Tibial artery (tissue), 4 donors: Measurements from ENCODE around the gene C1QTNF8.

Experiments
- DNase-seq, 2 donors: peaks; one replicate each; pipeline ENCODE4 v3.0.0-alpha.2; 2019
- H3K27ac ChIP-seq, 2 donors: fragments of 200-600 bp; sonication (generic) in 1 of 2; 1 replicate in 1 of 2; 2 replicates in 1 of 2; pipeline ENCODE4 v1.5.1; 2018 to 2019; ENCODE audit warnings: mild to moderate bottlenecking in 1 of 2
- H3K27me3 ChIP-seq, 2 donors: fragments of 200-600 bp; sonication (generic) in 1 of 2; one replicate each; pipeline versions ENCODE4 v1.5.1 to v1.6.0; 2016 to 2019
- H3K36me3 ChIP-seq, 3 donors: fragments of 200-600 bp; sonication (generic) in 2 of 3; one replicate each; pipeline ENCODE4 v1.5.1; 2016 to 2019; ENCODE audit warnings: mild to moderate bottlenecking in 2 of 3
- H3K4me1 ChIP-seq, 4 donors: fragments of 200-600 bp; sonication (generic) in 2 of 4; 1 replicate in 3 of 4; 2 replicates in 1 of 4; pipeline ENCODE4 v1.5.1; 2016 to 2019
- H3K4me3 ChIP-seq, 2 donors: fragments of 200-600 bp; sonication (generic) in 1 of 2; 1 replicate in 1 of 2; 2 replicates in 1 of 2; pipeline ENCODE4 v1.5.1; 2018 to 2019; ENCODE audit warnings: mild to moderate bottlenecking in 2 of 2
- H3K9me3 ChIP-seq, 3 donors: fragments of 200-600 bp; sonication (generic) in 1 of 3; one replicate each; pipeline ENCODE4 v1.5.1; 2016 to 2019
- CTCF ChIP-seq, 2 experiments: fragments of 200-600 bp in 1 of 2; fragments of 450-650 bp in 1 of 2; IDR thresholded peaks; one replicate each; pipeline ENCODE4 v1.5.1; 2017 to 2019; ENCODE audit warnings: antibody characterized with exemption in 2 of 2, mild to moderate bottlenecking in 1 of 2, moderate library complexity in 1 of 2
- intact Hi-C: fragments of 100-400 bp; cut with DNase I; formaldehyde crosslinking; loops from one replicate; pipeline ENCODE4 v1.15.0; 2023; ENCODE audit warnings: low total_unique reads

Gene C1QTNF8

GRCh38 chr16:1052721-1053120 lies 43.3 kb downstream of the C1QTNF8 start:
- Histone ChIP-seq H3K9me3 (peaks cover 0 to 9% (median 9%) of the 10 kb centered on the region in 3 donors), H3K36me3 (no peaks in the 10 kb centered on the region), H3K4me3 (no peak overlapping the region), H3K27me3 (peaks cover 0 to 94% of the 10 kb centered on the region in 2 donors), H3K4me1 (peaks cover 0 to 22% (median 11%) of the 10 kb centered on the region in 4 donors), H3K27ac (no peak overlapping the region)
- intact Hi-C loops, result loop anchor here (10.0 kb wide), 1 partner anchor 238 kb away; no protein-coding TSS in a partner anchor
- no peak for TF ChIP-seq CTCF (IDR thresholded peaks at IDR 0.05)
- no peak for DNase-seq

GRCh38 chr16:1051446-1051845 lies 44.6 kb downstream of the C1QTNF8 start:
- H3K27me3 ChIP-seq, result peaks cover 0 to 96% of the 10 kb centered on the region in 2 donors
- DNase-seq, result no peak
- no peak overlapping the region for H3K27ac ChIP-seq
- H3K4me3 ChIP-seq, result no peak overlapping the region
- no peaks in the 10 kb centered on the region for H3K36me3 ChIP-seq
- peaks cover 0 to 4% (median 0%) of the 10 kb centered on the region in 3 donors for H3K9me3 ChIP-seq
- H3K4me1 ChIP-seq, result peaks cover 0 to 17% (median 4%) of the 10 kb centered on the region in 4 donors
- intact Hi-C loops, result loop anchor here (10.0 kb wide), 1 partner anchor 237 kb away; no protein-coding TSS in a partner anchor
- TF ChIP-seq CTCF (IDR thresholded peaks at IDR 0.05), result no peak

GRCh38 chr16:1050921-1051320 lies 45.1 kb downstream of the C1QTNF8 start:
- Histone ChIP-seq H3K27ac (no peak overlapping the region), H3K9me3 (no peaks in the 10 kb centered on the region), H3K4me1 (peaks cover 0 to 18% (median 4%) of the 10 kb centered on the region in 4 donors), H3K36me3 (no peaks in the 10 kb centered on the region), H3K27me3 (peaks cover 0 to 98% of the 10 kb centered on the region in 2 donors), H3K4me3 (no peak overlapping the region)
- DNase-seq, result no peak
- TF ChIP-seq CTCF (IDR thresholded peaks at IDR 0.05), result no peak
- intact Hi-C loops, result loop anchor here (10.0 kb wide), 1 partner anchor 236 kb away; no protein-coding TSS in a partner anchor

- DNase-seq, result no peak
- H3K27me3 ChIP-seq, result peaks cover 0 to 98% of the 10 kb centered on the region in 2 donors
- H3K27ac ChIP-seq, result no peak overlapping the region
Observed at GRCh38 chr16:1050516-1050915, 45.5 kb downstream of the C1QTNF8 start.

GRCh38 chr16:1049976-1050247 lies 46.1 kb downstream of the C1QTNF8 start:
- H3K9me3 ChIP-seq, result no peaks in the 10 kb centered on the region
- no peak for TF ChIP-seq CTCF (IDR thresholded peaks at IDR 0.05)
- H3K27ac ChIP-seq, result no peak overlapping the region
- no peak overlapping the region for H3K4me3 ChIP-seq
- peaks cover 0 to 26% (median 4%) of the 10 kb centered on the region in 4 donors for H3K4me1 ChIP-seq
- intact Hi-C loops, result loop anchor here (10.0 kb wide), 1 partner anchor 235 kb away; no protein-coding TSS in a partner anchor
- DNase-seq, result no peak
- H3K36me3 ChIP-seq, result no peaks in the 10 kb centered on the region
- H3K27me3 ChIP-seq, result peaks cover 0 to 98% of the 10 kb centered on the region in 2 donors

More at GRCh38 chr16:1050516-1050915, 45.5 kb downstream of the C1QTNF8 start:
- intact Hi-C loops, result loop anchor here (10.0 kb wide), 1 partner anchor 236 kb away; no protein-coding TSS in a partner anchor
- Histone ChIP-seq H3K9me3 (no peaks in the 10 kb centered on the region), H3K36me3 (no peaks in the 10 kb centered on the region), H3K4me1 (peaks cover 0 to 22% (median 4%) of the 10 kb centered on the region in 4 donors), H3K4me3 (no peak overlapping the region)
- TF ChIP-seq CTCF (IDR thresholded peaks at IDR 0.05), result no peak
